GM19324 (cell line): ENCODE measurements around the gene SLC29A4.
"Not testable (repeated sequence)": the region's sequence is repeated elsewhere in the genome, so short reads cannot be mapped to it uniquely, and the experiment has no call there.

Experiments used
- ATAC-seq: cut with Tn5 transposase; IDR thresholded peaks from one replicate; pipeline ENCODE4 v1.9.1; 2021; ENCODE audit warnings: mild to moderate bottlenecking, moderate library complexity; ENCODE audit not compliant: unreplicated experiment, low FRiP score

SLC29A4 gene

GRCh38 chr7:5274441-5274840 is 8.3 kb upstream of the SLC29A4 start:
- no peak for ATAC-seq

DNA sequence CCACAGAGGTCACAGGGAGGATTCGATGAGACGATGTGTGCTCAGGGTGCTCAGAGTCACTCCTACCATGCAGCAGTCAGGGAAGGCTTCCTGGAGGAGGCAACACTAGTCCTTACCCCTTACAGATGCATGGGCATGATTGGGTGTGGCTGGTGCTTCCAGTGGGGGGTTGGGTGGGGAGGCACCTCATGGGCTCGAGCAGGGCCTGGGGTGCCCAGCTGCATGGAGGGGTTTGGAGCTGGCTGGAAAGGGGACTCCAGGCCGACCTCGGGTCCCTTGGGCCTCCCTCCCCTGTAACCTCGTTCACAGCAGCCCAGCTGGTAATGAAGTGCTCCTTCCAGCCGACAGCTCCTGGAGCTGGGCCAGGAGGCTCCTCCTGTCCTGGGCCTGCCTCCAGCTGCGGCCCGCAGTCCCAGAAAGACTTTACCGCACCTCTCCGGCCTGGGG is 7.7 kb upstream of the SLC29A4 start:
- not testable (repeated sequence) for ATAC-seq

DNA sequence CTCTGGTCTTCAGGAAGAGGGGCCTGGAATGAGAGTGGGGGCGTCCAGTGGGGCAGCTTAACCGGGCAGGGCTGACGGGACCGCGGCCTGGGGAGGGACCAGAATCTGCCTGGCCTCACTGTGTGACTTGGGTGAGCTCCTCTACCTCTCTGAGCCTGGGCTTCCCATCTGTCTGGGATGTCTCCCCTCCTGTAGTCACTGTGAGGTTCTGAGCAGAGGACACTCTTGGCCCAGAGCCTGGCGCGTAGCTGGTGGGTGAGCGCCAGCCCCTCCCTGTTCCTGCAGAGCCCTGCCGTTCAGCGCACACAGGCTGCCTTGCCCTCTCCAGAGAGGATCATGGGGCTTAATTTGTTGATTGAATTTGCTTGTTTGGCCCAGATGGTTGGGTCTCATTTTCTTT is 7.2 kb upstream of the SLC29A4 start:
- not testable (repeated sequence) for ATAC-seq

- ATAC-seq = not testable (repeated sequence)
Observed at GRCh38 chr7:5276123-5276522, 6.6 kb upstream of the SLC29A4 start.

DNA sequence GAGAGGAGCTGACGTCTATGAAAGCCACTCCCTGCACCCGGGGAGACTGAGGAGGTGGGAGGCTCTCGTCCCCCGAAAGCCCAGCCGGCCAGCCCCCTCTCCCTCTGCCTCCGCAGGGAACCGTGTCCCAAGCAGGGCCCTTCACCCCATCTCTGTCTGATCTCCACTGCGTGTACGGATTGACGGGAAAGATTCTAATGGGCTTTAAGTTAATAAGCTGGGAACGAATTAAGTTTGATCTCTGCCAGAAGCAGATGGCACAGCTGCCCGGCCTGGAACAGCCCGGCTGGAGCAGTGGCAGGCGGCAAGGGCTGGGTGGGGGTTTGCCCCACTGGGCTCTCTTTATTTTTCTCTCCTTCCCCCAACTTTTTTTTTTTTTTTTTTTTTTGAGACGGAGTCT is 6.1 kb upstream of the SLC29A4 start:
- no peak for ATAC-seq

GRCh38 chr7:5278766-5279165 is 4.0 kb upstream of the SLC29A4 start:
- ATAC-seq = no peak

DNA sequence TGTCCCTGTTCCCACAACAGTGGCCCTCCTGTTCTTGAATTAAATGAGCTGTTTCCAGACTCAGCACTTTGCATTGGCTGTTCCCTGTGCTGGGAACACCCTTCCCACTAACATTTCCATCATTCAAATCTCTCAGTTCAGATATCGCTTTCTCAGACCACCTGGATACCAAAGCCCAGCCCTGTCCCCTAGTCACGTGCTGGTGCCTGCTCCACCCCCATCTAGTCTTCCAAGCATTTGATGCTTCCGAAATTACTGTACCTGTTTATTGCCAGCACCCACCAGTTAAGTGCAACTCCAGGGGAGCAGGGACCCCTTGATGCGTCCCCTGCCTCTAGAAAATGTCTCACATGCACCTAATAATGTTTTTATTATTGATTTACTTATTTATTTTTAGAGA is 3.0 kb upstream of the SLC29A4 start:
- ATAC-seq = no peak

- not testable (repeated sequence) for ATAC-seq
Observed at GRCh38 chr7:5281598-5282500, 894 bp upstream of the SLC29A4 start.

DNA sequence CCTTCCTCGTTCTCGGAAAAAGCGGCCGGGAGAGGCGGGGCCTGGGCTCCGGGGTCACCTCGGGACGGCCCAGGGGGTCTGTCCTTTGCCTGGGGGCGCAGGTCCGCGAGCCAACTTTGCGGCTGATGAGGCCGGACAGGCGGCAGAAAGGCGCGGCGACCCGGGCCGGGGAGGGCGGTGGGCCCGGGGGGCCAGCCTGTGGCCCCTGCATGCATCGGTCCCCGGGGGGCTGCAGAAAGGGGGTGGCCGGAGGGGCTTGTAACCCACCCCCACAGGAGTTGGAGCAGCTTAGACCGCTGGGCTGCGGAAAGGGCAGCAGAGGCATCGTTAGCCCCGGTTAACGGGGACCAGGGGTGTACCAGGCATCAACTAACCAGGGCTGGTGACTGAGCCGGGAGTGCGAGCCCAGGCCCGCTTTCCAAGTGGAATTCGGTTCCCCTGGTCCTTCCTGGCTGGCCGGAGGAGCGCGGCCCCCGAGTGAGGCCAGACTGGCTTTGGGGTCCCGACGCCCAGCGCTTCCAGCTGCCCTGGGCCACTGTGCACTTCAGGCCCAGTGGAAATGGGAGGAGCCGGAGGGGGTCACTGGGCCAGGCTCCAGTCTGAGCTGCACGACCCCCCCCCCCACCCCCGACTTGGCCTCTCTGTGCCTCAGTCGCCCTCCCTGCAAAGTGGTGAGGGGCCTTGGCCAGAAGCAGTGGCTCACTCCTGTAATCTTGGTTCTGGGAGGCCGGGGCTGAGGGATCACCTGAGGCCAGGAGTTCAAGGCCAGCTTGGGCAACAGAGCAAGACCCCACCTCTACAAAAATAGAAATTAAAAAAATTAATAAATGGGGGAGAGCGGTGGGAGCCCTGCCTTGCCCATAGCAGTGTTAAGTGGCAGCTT is 919 bp downstream of the SLC29A4 start:
- ATAC-seq = no peak

DNA sequence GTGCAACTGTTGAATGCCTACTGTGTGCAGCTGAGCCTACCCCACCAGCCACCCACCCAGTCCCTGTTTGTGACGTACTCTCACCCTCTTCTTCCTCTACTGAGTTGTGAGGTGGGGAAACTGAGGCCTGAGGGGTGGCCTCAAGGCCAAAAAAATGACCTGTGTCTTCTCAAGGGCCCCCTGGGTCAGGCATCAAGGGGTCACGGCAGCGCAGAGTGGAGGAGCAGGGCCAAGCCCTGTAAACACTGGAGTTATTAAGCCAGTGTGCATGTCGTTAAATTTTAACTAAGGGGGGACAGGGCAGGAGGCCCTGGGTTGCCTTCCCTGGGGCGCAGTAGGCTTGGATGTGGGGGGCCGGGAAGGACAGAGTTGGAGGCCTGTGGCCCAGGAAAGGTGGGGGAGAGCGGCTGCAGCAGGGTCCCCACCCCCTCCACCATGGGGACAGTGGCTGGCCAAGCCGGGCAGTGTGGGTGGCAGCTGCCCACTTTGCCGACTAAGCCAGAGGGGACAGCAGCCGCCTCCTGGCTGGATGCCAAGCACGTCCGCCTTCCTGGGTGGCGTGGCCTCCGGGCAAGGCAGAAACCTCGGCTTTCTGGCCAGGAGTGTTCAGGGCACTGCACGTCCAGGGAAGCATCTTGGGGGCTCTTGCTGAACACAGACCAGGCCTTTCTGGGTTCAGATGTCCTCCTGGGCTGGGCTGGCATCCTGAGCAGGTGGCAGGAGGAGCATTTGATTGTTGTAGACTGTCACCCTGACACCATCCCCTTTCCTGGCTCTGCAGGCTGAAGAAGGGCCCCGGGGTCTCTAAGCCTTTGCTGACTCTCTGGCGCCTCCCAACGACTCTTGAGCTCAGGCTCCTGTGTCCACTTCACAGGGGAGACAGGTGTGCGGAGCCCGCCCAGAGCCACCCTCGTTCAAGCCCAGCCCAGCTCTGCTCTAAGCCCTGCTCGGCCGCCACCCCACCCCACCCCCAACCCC is 1.9 kb downstream of the SLC29A4 start:
- no peak for ATAC-seq

DNA sequence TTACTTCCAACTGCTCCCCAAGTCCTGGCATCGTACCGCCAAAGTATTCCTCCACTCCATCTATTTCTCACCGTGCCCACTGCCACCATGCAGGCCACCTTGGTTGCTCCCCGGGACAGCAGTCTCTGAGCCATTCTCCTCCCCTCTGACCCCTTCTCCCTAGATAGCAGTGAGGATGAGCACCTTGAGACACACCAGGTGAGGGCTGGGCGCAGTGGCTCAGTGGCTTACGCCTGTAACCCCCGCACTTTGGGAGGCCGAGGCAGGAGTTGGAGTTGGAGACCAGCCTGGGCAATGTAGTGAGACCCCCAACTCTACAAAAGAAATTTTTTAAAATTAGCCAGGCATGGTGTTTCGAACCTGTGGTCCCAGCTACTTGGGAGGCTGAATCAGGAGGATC is 4.2 kb downstream of the SLC29A4 start:
- ATAC-seq = no peak

DNA sequence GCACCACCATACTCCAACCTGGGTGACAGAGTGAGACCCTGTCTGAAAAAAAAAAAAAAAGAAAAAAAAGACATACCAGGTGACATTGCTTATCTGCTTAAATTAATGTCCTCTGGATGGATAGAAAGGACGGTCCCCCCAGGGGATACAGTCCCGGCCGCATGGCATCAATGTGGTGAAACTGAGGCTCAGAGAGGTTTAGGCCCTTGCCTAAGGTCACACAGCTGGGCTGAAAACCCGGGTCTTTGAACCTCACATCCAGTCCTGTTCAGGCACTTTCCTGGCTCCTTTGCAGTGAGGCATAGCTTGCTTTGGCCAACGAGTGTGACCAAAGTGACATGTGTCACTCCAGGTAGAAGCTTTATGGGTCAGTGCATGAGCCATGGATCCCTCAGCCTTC is 4.6 kb downstream of the SLC29A4 start:
- not testable (repeated sequence) for ATAC-seq

DNA sequence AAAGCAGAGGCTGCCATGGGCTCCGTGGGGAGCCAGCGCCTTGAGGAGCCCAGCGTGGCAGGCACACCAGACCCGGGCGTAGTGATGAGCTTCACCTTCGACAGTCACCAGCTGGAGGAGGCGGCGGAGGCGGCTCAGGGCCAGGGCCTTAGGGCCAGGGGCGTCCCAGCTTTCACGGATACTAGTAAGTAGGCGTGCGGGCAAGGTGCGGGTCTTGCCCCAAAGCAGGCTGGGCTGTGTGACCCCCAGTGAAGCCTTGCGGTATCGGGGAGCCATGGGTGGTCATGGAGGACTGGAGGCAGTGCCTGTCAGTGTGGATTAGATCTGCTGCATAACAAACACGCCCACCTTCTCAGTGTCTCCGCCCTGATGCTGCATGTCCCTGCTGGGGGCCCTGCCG is 5.1 kb downstream of the SLC29A4 start:
- ATAC-seq = no peak

- ATAC-seq = not testable (repeated sequence)
Observed at GRCh38 chr7:5288560-5288959, 5.8 kb downstream of the SLC29A4 start.

DNA sequence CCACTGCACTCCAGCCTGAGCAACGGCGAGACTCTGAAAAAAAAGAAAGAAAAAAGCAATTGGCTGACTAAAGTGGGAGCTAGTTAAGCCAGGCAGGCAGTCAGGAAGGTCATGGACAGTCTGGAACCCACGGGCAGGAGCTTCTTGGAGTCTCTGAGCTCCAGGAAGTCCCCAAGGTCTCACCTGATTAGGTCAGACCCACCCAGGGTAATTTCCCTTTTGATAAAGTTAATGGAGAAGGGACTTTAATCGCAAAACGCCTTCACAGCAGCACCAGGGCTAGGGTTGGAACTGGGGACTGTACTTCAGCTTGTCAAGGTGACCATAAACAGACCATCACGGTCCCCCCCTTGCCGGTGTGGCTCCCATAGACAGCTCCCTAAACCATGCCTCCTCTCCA is 6.6 kb downstream of the SLC29A4 start:
- no peak for ATAC-seq

- no peak for ATAC-seq
Observed at GRCh38 chr7:5291301-5291700, 8.6 kb downstream of the SLC29A4 start.

DNA sequence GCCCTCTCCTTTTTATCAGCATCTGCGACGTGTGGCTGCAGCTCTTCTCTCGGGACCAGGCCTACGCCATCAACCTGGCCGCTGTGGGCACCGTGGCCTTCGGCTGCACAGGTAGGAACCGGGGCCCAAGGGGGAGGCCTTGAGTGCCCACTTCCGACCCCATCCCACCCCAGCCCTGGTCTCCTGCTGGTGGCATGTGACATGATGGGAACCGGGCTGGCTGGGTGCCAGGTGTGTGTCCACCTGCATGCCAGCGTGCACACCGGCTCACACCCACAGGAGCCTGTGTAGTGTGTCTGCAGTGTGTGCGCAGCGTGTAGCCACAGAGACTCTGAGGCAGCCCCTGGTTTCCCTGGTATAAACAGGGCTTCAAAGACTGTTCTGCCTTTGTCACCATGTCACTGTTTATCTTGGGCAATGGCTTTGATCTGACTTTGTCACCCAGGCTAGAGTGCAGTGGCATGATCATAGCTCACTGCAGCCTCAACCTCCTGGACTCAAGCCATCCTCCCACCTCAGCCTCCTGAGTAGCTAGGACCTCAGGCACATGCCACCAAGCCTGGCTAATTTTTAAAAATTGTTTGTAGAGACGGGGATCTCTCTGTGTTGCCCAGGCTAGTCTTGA is 9.1 kb downstream of the SLC29A4 start:
- ATAC-seq = not testable (repeated sequence)

GRCh38 chr7:5294169-5294987 is 11.6 kb downstream of the SLC29A4 start:
- ATAC-seq = no peak
